ENCODE results near the gene TTLL13. TPM values are rescaled to one million over a fixed set of nuclear protein-coding genes. Genes with fewer than 3 reads are reported as not detected.

Gene TTLL13
- total and polyA plus RNA-seq, 9 of the 15 experiments (the other 6 are each of a cell fraction or from before 2014, with no cell fraction given), result 0.05 to 0.24 (median 0.11) TPM; not detected in 1

- TF ChIP-seq TEAD2 (tag; IDR thresholded peaks at IDR 0.05) (no peak), U2AF1 (optimal IDR thresholded peaks at IDR 0.05; ENCODE audit: low read depth, low read length) (no peak), NR2C1 (IDR thresholded peaks at IDR 0.05) (peak; percentile 19; the same call in 1 of the 2 replicates), NR2C1 (tag; IDR thresholded peaks at IDR 0.05) (0 out of 2 replicates have a peak, but pooled peaks have one; percentile 28), ZBTB33 (CRISPR knock-in tag; IDR thresholded peaks at IDR 0.05) (peak; percentile 23; the same call in 1 of the 2 replicates), SNAPC5 (CRISPR knock-in tag; IDR thresholded peaks at IDR 0.05) (no peak), ETV1 (tag; conservative IDR thresholded peaks at IDR 0.05; ENCODE audit: low read depth) (peak; percentile 94), ZNF395 (CRISPR knock-in tag; IDR thresholded peaks at IDR 0.05) (peak; percentile 90; the same call in 1 of the 2 replicates), ZBTB12 (CRISPR knock-in tag; IDR thresholded peaks at IDR 0.05) (peak; percentile 38; the same call in 1 of the 2 replicates), CREB5 (CRISPR knock-in tag; IDR thresholded peaks at IDR 0.05) (no peak), LCOR (CRISPR knock-in tag; IDR thresholded peaks at IDR 0.05) (peak; percentile 23), VEZF1 (CRISPR knock-in tag; IDR thresholded peaks at IDR 0.05) (peak; percentile 57; the same call in 1 of the 2 replicates), SIRT6 (IDR thresholded peaks at IDR 0.05; ENCODE audit: low read depth, low read length) (no peak), CEBPZ (IDR thresholded peaks at IDR 0.05; ENCODE audit: borderline replicate concordance, low read depth, low read length) (no peak)
These were observed 16.1 kb downstream of the TTLL13 start, which contains the start of gene NGRN (continued) for GRCh38 chr15:90265271-90266060.

Data from K562 (cell line).